Stimulated activated CD4-positive, alpha-beta T cell treated with anti-CD3 and anti-CD28 coated beads, Interleukin-4, amount 100 ng/mL, for 1 hour (primary cell): Measurements from ENCODE around the gene FAM83C.

Source experiments
- DNase-seq: peaks from one replicate; pipeline ENCODE4 v3.0.0-alpha.2; 2020

FAM83C gene

DNA sequence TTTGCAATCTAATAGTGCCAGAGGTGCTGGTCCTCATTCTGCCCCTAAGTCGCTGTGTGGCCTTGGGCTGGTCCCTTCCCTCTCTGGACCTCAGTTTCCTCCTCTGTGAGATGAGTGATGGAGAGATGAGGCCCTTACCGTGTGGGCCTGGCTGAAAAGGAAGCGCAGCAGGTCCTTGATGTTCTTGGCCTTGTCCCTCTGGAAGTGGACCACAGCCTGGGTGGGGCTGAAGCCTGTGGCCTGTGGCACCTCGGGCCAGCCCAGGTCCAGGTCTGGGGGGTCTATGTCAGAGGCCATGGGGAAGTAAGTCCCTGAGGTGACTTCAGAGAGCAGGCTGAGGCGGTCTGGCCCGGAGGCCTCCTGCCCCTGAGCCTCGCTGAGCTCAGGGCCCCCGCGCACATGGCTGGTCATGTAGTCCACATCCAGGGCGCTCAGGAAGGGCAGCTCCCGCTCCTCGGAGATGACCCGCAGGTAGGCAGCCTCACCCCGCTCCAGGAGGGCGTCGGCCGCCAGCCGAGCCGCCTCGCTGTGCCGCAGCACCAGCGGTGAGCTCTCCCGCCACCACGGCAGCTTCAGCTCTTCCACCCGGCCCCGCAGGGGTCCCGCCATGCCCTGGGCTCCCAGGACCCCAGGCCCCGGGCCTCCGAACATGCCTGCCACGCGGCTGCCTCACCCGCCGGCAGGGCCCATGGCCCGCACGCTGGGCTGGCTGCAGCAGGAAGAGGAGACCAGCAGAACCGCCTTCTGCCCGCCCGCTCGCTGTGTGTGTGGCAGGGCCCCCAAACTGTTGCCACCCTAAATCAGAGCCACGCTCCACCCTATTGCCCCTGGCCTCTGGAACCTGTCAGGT is at the start of gene FAM83C:
Gene FAM83C, minus strand, starts transcription at position 772 of the 850 bp plus-strand sequence. Its CDS starts 121 bp downstream, at position 651.
- DNase-seq: no peak

- DNase-seq: no peak
Observed at GRCh38 chr20:35341366-35342028, 49.3 kb upstream of the FAM83C start.

DNA sequence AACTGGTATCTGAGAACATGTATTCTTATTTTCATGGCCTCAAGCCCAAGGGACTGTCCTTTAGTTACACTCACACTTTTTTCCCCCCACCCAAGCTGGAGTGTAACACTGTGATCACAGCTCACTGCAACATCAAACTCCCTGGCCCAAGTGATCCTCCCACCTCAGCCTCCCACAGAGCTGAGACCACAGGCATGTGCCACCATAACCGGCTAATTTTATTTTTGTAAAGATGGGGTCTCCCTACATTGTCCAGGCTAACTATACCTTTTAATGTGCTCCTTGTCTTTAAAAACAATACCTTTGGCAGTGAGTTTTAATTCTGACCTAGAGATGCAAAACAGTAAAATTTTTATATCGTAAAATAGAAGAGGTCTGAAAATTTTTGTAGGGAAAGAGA is 48.2 kb upstream of the FAM83C start:
- no peak for DNase-seq

- no peak for DNase-seq
Observed at GRCh38 chr20:35339636-35340035, 47.4 kb upstream of the FAM83C start.

GRCh38 chr20:35339007-35339406 is 46.8 kb upstream of the FAM83C start:
- no peak for DNase-seq

DNA sequence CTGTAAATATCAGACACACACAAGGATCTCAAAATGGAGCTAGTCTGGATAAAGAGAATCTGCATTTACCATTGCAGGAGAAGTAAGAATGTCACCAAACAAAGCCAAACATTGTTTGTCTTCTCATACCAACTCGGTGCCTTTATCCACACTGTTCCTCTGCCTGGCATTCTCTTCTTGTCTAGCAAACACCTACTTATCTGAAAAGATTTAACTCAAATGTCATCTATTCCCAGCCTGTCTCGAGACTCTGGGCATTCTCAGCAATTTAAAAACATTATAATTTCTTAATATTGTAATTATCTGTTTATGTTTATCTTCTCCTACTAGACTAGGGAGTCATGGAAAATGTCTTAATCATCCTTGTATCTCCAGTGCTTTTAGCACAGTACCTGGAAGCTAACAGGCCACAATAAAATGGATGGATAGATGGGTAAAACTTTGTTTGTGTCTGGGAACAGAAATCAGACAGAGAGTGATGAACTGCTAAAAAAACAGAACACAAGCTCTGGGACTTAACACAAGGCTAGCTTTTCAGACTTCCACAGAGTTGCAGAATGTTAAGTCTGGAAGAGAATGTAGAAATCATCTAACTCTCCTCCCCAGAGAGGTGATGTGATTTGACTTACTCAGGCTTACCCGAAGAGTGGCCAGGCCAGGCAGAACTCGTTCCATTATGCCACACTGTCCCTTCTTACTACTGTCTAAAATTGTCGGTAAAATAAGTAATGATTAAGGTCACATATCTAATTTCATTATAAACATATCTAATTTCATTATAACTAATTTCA is 42.3 kb upstream of the FAM83C start:
- no peak for DNase-seq

GRCh38 chr20:35333606-35334005 is 41.4 kb upstream of the FAM83C start:
- no peak for DNase-seq

DNA sequence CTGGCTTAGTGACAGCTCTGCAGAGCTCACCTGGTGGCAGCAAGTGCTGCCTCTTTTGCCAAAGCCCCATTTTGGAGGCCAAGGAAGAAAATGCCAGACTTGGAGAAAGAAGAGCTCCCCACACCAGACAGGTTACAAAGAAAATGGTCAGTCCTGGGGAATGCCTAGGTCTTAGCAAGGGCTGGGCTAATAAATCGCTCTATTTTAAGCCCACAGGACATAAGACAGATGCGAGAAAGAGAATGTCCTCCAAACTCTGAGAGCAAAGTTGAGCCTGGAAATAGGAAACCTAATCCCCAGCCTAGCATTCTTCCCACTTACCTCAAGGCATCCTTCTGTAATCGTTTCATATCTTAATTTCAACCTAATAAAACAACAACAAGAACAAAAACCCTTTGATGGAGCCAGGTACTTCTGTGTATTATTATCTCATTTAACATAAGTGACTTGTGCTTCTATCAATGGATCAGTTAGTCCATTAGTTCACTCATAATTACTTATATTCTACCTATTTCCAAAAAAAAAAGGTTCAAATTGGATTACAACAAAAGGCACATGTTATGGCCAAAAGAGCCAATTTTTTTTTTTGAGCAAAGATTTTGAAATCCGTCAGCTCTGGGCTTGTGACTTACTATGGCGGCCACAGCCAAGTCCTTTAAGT is 40.4 kb upstream of the FAM83C start:
- no peak for DNase-seq

- peak; percentile 33 for DNase-seq
Observed at GRCh38 chr20:35329435-35330139, 37.4 kb upstream of the FAM83C start.

DNA sequence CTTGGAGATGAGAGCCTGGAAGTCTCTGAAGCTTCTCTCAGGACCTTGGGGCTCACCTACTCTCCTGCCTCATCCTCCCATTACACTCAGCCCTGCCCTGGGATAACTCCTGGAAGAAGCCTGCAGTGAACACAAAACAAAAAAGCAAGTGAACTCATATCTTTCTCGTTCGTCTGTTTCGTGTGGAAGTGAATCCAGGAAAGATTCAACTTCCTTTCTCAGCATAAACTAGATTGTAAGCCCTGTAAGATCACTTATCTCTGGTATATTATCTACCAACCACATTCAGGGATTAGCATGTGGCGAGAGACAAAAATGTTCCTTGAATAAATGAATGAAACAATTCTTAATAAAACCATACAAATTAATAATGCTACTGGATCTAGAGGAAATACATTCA is 36.5 kb upstream of the FAM83C start:
- no peak for DNase-seq

DNA sequence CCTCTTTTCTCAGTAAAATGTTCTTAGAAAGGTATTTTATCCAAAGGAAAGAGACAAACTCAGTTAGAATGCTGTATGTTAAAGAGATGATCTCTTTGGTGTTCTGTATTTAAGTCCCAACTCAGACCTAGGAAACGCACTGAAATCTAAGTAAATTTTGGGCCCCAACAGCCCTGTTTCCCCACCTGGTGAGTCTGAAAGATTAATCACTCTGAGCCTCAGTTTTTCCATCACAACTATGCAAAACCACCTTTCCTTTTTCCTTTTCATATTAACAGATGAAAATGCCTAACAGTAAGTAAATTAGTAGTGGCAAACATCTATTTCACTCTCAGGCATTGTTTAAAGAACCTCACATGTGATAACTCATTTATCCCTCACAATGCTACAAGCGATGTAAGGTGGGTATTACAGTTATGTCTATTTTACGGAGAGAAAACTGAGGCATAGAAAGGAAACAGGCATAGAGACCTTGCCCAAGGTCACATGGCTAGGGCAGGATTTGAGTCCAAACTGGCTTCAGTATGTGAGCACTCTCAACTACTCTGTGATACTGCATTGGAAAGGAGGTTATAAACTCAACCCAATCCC is 36.0 kb upstream of the FAM83C start:
- no peak for DNase-seq

GRCh38 chr20:35327074-35327976 is 35.1 kb upstream of the FAM83C start:
- DNase-seq: no peak

GRCh38 chr20:35326740-35327073 is 34.5 kb upstream of the FAM83C start:
- DNase-seq: no peak

GRCh38 chr20:35326021-35326739 is 34.0 kb upstream of the FAM83C start:
- DNase-seq: no peak

DNA sequence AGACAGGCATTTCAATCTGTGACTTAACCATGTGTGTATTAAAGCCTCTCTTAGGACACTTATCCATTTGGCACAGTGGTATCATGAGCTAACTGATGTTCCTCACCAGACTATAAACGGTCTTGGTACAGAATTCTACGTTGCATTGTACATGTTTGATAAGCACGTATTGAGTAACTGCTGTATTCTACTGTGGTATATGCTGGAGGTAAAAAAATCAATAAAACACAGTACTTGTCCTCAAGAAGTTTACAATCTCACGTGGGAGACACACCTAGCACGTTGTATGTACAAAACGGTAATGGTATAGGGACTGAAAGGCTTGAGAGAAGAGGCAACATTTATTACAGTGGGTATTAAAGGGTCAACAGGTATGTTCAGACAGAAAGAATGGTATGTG is 33.2 kb upstream of the FAM83C start:
- no peak for DNase-seq

DNA sequence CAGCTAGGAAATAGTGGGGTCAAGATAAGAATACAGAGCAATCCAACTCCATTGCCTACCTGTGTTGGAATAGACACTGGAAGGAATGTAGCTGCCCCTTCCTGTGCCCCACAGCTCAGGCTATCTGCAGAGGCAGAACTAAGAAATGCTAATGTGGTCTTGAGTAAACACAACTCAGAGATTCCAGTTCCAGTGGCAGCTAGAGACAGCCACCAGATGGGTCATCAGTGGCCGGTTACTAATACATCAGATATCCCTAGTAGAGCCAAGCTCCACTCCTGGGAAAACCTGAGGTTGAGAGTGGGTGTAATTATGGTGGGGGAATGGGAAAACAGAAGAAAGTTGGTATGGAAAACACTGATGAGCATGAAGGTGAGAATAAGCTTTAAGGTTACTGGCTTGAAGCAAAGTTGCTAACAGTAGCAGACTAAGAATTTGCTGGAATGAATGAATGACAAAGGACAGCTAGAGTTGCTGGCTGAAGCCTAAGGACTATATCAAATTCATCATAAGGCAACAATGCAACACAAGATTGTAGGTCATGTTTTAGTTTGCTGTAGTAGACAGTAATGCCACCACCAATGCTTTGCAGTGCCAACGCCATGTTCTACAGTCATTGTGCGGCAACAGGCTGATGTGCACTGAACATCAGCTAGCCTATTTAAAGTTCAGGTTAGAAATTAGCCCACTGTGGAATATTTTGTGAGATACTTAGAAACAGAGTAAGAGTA is 28.3 kb upstream of the FAM83C start:
- DNase-seq: no peak

- DNase-seq: no peak
Observed at GRCh38 chr20:35319871-35320197, 27.6 kb upstream of the FAM83C start.

DNA sequence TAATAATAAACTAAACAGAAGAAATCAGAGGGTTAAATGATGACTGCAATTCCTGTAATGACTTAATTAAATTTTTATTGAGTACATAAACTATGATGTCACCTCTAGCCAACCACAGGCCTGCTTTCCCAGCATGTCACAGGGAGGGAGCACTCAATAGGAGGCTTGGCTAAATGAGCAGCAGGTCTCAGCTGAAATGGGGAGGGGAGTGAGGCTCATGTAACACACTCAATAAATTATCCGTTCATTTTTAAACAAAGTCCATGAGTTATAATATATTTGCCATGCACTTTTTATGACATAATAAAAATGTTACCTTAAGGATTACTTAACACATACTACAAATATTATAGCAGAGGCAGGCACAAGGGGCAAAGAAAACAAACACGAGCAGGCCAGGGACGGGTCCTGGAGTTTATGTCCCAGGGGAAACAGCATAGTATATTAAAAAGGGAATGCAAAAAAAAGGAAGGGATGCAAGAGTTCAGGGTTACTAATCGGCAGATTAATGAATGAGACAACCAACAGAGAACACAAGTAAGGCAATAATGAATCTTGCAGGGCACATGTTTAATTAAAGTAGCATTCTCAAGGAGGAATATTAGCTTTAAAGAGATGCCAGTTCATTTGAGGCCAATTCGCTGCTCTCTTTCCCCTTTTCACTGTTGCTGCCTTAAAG is 27.1 kb upstream of the FAM83C start:
- DNase-seq: no peak

DNA sequence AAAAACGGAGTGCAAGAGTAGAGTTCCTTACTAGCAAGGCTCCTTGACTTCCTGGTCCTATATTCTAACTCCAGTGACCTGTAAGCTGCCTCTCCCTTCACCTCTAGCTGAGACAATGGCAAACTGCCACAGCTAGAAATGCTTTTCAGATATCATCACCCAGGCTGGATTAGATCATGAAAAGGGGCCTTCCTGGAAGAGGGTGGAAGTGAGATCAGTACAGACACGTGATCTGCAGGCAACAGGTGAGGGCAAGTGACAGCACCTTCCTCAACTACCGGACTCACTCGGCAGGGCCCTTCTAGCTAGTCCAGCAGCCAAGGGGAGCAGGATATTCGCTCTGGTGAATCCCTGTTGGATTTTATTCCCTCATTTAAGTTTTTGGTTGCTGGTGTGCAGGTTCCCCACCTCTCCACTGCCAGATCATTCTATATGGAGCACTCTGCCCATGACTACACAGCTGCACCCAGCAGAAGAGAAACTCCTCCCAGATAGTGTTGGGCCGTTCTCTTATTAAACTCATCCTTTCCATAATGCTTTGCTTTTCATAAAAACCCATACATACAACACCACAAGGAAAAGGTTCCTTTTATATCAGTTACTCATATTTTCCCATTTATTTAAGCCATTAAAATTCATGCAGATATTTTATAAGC is 26.4 kb upstream of the FAM83C start:
- no peak for DNase-seq
